WTC11 (cell line): ENCODE measurements around the gene NOC2L. TPM values are rescaled to one million over a fixed set of nuclear protein-coding genes. Genes with fewer than 3 reads are reported as not detected.

ENCODE experiments used
- ATAC-seq: fragments of 200-7000 bp; cut with Tn5 transposase; 2 replicates; pipeline ENCODE4 v1.10.0; 2021; ENCODE audit warnings: mild to moderate bottlenecking, moderate library complexity
- CTCF ChIA-PET: fragments of 300-600 bp; sonication (Branson Sonifier 250); formaldehyde crosslinking; loops from one replicate; lab custom pipeline; 2021; ENCODE audit warnings: antibody characterized with exemption; lab: Charles Lee
- POLR2A ChIA-PET: fragments of 350-600 bp; sonication (Branson Sonifier 250); formaldehyde crosslinking; loops from one replicate; lab custom pipeline; 2021; ENCODE audit warnings: antibody characterized with exemption; lab: Charles Lee
- DNase-seq: peaks from one replicate; pipeline ENCODE4 v3.0.0; 2021; ENCODE audit warnings: low spot score
- H3K27ac Mint-ChIP-seq: 2 replicates; pipeline ENCODE4 v1.8.0; 2021; ENCODE audit warnings: mixed read lengths
- H3K27me3 Mint-ChIP-seq: 2 replicates; pipeline ENCODE4 v1.8.0; 2021; ENCODE audit warnings: low read depth, mild to moderate bottlenecking, moderate library complexity, mixed read lengths
- H3K36me3 Mint-ChIP-seq: 2 replicates; pipeline ENCODE4 v1.8.0; 2021; ENCODE audit warnings: mixed read lengths
- H3K4me1 Mint-ChIP-seq: 2 replicates; pipeline ENCODE4 v1.8.0; 2022; ENCODE audit warnings: mixed read lengths
- H3K4me3 Mint-ChIP-seq: 2 replicates; pipeline ENCODE4 v1.8.0; 2021; ENCODE audit warnings: mild to moderate bottlenecking, moderate library complexity, mixed read lengths
- H3K9me3 Mint-ChIP-seq: 2 replicates; pipeline ENCODE4 v1.8.0; 2021; ENCODE audit warnings: mixed read lengths
- ATF1 ChIP-seq: sonication (generic); formaldehyde crosslinking; IDR thresholded peaks from 2 replicates; pipeline ENCODE4 v1.8.1; 2023; ENCODE audit warnings: mild to moderate bottlenecking, moderate library complexity, missing genetic modification reagents
- CBFB ChIP-seq: sonication (generic); formaldehyde crosslinking; IDR thresholded peaks from 2 replicates; pipeline ENCODE4 v1.8.1; 2022; ENCODE audit warnings: mild to moderate bottlenecking, low read depth, missing genetic modification reagents
- IRF2 ChIP-seq: sonication (generic); formaldehyde crosslinking; IDR thresholded peaks from 2 replicates; pipeline ENCODE4 v1.8.0; 2022; ENCODE audit warnings: low read depth, missing genetic modification reagents, borderline replicate concordance
- NFE2L1 ChIP-seq: sonication (generic); formaldehyde crosslinking; IDR thresholded peaks from 2 replicates; pipeline ENCODE4 v1.8.1; 2023; ENCODE audit warnings: missing genetic modification reagents
- OVOL2 ChIP-seq: fragments of 250-450 bp; sonication (Bioruptor Pico); IDR thresholded peaks from 2 replicates; pipeline ENCODE4 v1.9.0; 2021; ENCODE audit warnings: mild to moderate bottlenecking, borderline replicate concordance
- TP53 ChIP-seq: sonication (generic); formaldehyde crosslinking; IDR thresholded peaks from 2 replicates; pipeline ENCODE4 v1.8.1; 2023; ENCODE audit warnings: mild to moderate bottlenecking, missing genetic modification reagents
- ZNF219 ChIP-seq: sonication (generic); formaldehyde crosslinking; IDR thresholded peaks from 2 replicates; pipeline ENCODE4 v1.8.0; 2023; ENCODE audit warnings: missing genetic modification reagents, mild to moderate bottlenecking, borderline replicate concordance
- ZNF263 ChIP-seq: sonication (generic); formaldehyde crosslinking; IDR thresholded peaks from 2 replicates; pipeline ENCODE4 v1.8.1; 2022; ENCODE audit warnings: low read depth, mild to moderate bottlenecking, moderate library complexity, missing genetic modification reagents
- total RNA-seq: library from RNA; stranded (reverse); gene quantifications from 3 replicates; pipeline ENCODE4 v1.2.3, GENCODE V29; 2021
- TF ChIP-seq, protein P1 (sequence below): fragments of 200-600 bp; IDR thresholded peaks from 2 replicates; pipeline ENCODE4 v1.8.0; 2022; ENCODE audit warnings: antibody characterized with exemption
- TF ChIP-seq, protein P2 (sequence below): sonication (generic); formaldehyde crosslinking; IDR thresholded peaks from 2 replicates; pipeline ENCODE4 v1.8.1; 2023; ENCODE audit warnings: mild to moderate bottlenecking, moderate library complexity, missing genetic modification reagents
- TF ChIP-seq, protein P3 (sequence below): sonication (generic); formaldehyde crosslinking; IDR thresholded peaks from 2 replicates; pipeline ENCODE4 v1.8.1; 2022; ENCODE audit warnings: mild to moderate bottlenecking, missing genetic modification reagents, moderate library complexity, borderline replicate concordance
- TF ChIP-seq, protein P4 (sequence below): fragments of 250-450 bp; sonication (Bioruptor Pico); IDR thresholded peaks from 2 replicates; pipeline ENCODE4 v1.9.0; 2021; ENCODE audit warnings: mild to moderate bottlenecking
- TF ChIP-seq, protein P5 (sequence below): sonication (generic); formaldehyde crosslinking; IDR thresholded peaks from 2 replicates; pipeline ENCODE4 v1.8.1; 2022; ENCODE audit warnings: missing genetic modification reagents, borderline replicate concordance
- TF ChIP-seq, protein P6 (sequence below): sonication (generic); formaldehyde crosslinking; IDR thresholded peaks from 2 replicates; pipeline ENCODE4 v1.8.1; 2022; ENCODE audit warnings: mild to moderate bottlenecking, moderate library complexity, missing genetic modification reagents
- TF ChIP-seq, protein P7 (sequence below): sonication (generic); formaldehyde crosslinking; IDR thresholded peaks from 2 replicates; pipeline ENCODE4 v1.8.0; 2022; ENCODE audit warnings: mild to moderate bottlenecking, missing genetic modification reagents
- TF ChIP-seq, protein P8 (sequence below): fragments of 250-450 bp; sonication (Bioruptor Pico); conservative IDR thresholded peaks from 2 replicates; pipeline ENCODE4 v1.9.0; 2021; ENCODE audit warnings: mild to moderate bottlenecking
- TF ChIP-seq, protein P9 (sequence below): fragments of 250-450 bp; sonication (Bioruptor Pico); IDR thresholded peaks from 2 replicates; pipeline ENCODE4 v1.9.0; 2021; ENCODE audit warnings: mild to moderate bottlenecking, borderline replicate concordance

NOC2L gene
- total RNA-seq, 1 experiment from 2014 or later: 182 TPM

DNA sequence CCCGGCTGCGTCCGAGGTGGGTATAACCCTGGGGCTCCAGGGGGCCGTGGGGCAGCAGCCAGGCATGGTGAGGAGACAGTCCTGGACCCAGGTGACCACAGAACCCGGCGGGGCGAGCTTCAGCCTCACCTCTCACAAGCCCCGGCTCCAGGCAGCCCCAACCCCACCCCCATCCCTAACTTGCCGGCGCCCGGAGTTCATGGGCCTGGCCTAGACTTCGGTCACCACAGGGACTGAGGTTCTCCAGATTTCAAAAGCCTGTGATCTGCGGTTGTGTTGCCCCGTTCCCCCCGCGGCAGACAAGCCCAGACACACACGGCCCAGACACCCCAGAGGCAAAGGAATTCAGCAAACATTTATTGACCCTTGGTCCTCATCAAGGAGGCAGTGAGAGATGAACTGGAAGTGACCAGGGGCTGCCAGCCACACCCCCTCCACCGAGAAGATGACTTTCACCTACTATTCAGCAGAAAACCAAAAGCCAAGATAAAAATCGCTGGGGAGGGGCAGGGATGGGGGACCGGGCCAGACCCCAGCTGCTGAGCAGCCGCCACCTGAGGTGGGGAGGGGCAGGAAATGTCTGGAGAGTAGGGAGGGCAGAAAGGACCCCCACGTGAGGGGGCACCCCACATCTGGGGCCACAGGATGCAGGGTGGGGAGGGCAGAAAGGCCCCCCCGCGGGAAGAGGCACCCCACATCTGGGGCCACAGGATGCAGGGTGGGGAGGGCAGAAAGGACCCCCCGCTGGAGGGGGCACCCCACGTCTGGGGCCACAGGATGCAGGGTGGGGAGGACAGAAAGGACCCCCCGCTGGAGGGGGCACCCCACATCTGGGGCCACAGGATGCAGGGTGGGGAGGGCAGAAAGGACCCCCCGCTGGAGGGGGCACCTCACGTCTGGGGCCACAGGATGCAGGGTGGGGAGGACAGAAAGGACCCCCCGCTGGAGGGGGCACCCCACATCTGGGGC lies 36.9 kb upstream of the NOC2L start:
- ATAC-seq (no peak), DNase-seq (no peak)
- Mint-ChIP-seq H3K4me1 (peaks cover 5% of the 10 kb centered on the region), H3K27ac (no peak overlapping the region), H3K9me3 (peaks cover 9% of the 10 kb centered on the region), H3K27me3 (peaks cover 81% of the 10 kb centered on the region), H3K4me3 (no peak overlapping the region), H3K36me3 (peaks cover 7% of the 10 kb centered on the region; the same call in 1 of the 2 replicates)
- CTCF ChIA-PET: interaction anchor here (1.3 to 3.7 kb wide), 4 partner anchors 12 to 38 kb away, joined by 4 to 23 read pairs (median 15); partner anchors contain the start of gene PERM1
- POLR2A ChIA-PET: no interaction called here
- TF ChIP-seq ZNF263 (CRISPR knock-in tag) (no peak), TP53 (CRISPR knock-in tag) (no peak), ZNF219 (CRISPR knock-in tag) (no peak), IRF2 (CRISPR knock-in tag) (no peak), ATF1 (CRISPR knock-in tag) (no peak), CBFB (no peak), NFE2L1 (CRISPR knock-in tag) (no peak), OVOL2 (no peak)
- TF ChIP-seq, protein P1, sequence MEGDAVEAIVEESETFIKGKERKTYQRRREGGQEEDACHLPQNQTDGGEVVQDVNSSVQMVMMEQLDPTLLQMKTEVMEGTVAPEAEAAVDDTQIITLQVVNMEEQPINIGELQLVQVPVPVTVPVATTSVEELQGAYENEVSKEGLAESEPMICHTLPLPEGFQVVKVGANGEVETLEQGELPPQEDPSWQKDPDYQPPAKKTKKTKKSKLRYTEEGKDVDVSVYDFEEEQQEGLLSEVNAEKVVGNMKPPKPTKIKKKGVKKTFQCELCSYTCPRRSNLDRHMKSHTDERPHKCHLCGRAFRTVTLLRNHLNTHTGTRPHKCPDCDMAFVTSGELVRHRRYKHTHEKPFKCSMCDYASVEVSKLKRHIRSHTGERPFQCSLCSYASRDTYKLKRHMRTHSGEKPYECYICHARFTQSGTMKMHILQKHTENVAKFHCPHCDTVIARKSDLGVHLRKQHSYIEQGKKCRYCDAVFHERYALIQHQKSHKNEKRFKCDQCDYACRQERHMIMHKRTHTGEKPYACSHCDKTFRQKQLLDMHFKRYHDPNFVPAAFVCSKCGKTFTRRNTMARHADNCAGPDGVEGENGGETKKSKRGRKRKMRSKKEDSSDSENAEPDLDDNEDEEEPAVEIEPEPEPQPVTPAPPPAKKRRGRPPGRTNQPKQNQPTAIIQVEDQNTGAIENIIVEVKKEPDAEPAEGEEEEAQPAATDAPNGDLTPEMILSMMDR: no peak
- TF ChIP-seq, protein P2, sequence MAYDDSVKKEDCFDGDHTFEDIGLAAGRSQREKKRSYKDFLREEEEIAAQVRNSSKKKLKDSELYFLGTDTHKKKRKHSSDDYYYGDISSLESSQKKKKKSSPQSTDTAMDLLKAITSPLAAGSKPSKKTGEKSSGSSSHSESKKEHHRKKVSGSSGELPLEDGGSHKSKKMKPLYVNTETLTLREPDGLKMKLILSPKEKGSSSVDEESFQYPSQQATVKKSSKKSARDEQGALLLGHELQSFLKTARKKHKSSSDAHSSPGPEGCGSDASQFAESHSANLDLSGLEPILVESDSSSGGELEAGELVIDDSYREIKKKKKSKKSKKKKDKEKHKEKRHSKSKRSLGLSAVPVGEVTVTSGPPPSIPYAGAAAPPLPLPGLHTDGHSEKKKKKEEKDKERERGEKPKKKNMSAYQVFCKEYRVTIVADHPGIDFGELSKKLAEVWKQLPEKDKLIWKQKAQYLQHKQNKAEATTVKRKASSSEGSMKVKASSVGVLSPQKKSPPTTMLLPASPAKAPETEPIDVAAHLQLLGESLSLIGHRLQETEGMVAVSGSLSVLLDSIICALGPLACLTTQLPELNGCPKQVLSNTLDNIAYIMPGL (CRISPR knock-in tag): no peak
- TF ChIP-seq, protein P3, sequence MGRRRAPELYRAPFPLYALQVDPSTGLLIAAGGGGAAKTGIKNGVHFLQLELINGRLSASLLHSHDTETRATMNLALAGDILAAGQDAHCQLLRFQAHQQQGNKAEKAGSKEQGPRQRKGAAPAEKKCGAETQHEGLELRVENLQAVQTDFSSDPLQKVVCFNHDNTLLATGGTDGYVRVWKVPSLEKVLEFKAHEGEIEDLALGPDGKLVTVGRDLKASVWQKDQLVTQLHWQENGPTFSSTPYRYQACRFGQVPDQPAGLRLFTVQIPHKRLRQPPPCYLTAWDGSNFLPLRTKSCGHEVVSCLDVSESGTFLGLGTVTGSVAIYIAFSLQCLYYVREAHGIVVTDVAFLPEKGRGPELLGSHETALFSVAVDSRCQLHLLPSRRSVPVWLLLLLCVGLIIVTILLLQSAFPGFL: no peak
- TF ChIP-seq, protein P4, sequence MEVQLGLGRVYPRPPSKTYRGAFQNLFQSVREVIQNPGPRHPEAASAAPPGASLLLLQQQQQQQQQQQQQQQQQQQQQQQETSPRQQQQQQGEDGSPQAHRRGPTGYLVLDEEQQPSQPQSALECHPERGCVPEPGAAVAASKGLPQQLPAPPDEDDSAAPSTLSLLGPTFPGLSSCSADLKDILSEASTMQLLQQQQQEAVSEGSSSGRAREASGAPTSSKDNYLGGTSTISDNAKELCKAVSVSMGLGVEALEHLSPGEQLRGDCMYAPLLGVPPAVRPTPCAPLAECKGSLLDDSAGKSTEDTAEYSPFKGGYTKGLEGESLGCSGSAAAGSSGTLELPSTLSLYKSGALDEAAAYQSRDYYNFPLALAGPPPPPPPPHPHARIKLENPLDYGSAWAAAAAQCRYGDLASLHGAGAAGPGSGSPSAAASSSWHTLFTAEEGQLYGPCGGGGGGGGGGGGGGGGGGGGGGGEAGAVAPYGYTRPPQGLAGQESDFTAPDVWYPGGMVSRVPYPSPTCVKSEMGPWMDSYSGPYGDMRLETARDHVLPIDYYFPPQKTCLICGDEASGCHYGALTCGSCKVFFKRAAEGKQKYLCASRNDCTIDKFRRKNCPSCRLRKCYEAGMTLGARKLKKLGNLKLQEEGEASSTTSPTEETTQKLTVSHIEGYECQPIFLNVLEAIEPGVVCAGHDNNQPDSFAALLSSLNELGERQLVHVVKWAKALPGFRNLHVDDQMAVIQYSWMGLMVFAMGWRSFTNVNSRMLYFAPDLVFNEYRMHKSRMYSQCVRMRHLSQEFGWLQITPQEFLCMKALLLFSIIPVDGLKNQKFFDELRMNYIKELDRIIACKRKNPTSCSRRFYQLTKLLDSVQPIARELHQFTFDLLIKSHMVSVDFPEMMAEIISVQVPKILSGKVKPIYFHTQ (CRISPR knock-in tag): no peak
- TF ChIP-seq, protein P5, sequence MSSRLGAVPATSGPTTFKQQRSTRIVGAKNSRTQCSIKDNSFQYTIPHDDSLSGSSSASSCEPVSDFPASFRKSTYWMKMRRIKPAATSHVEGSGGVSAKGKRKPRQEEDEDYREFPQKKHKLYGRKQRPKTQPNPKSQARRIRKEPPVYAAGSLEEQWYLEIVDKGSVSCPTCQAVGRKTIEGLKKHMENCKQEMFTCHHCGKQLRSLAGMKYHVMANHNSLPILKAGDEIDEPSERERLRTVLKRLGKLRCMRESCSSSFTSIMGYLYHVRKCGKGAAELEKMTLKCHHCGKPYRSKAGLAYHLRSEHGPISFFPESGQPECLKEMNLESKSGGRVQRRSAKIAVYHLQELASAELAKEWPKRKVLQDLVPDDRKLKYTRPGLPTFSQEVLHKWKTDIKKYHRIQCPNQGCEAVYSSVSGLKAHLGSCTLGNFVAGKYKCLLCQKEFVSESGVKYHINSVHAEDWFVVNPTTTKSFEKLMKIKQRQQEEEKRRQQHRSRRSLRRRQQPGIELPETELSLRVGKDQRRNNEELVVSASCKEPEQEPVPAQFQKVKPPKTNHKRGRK (CRISPR knock-in tag): no peak
- TF ChIP-seq, protein P6, sequence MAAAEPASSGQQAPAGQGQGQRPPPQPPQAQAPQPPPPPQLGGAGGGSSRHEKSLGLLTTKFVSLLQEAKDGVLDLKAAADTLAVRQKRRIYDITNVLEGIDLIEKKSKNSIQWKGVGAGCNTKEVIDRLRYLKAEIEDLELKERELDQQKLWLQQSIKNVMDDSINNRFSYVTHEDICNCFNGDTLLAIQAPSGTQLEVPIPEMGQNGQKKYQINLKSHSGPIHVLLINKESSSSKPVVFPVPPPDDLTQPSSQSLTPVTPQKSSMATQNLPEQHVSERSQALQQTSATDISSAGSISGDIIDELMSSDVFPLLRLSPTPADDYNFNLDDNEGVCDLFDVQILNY (CRISPR knock-in tag): no peak
- TF ChIP-seq, protein P7, sequence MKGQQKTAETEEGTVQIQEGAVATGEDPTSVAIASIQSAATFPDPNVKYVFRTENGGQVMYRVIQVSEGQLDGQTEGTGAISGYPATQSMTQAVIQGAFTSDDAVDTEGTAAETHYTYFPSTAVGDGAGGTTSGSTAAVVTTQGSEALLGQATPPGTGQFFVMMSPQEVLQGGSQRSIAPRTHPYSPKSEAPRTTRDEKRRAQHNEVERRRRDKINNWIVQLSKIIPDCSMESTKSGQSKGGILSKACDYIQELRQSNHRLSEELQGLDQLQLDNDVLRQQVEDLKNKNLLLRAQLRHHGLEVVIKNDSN (CRISPR knock-in tag): no peak
- TF ChIP-seq, protein P8, sequence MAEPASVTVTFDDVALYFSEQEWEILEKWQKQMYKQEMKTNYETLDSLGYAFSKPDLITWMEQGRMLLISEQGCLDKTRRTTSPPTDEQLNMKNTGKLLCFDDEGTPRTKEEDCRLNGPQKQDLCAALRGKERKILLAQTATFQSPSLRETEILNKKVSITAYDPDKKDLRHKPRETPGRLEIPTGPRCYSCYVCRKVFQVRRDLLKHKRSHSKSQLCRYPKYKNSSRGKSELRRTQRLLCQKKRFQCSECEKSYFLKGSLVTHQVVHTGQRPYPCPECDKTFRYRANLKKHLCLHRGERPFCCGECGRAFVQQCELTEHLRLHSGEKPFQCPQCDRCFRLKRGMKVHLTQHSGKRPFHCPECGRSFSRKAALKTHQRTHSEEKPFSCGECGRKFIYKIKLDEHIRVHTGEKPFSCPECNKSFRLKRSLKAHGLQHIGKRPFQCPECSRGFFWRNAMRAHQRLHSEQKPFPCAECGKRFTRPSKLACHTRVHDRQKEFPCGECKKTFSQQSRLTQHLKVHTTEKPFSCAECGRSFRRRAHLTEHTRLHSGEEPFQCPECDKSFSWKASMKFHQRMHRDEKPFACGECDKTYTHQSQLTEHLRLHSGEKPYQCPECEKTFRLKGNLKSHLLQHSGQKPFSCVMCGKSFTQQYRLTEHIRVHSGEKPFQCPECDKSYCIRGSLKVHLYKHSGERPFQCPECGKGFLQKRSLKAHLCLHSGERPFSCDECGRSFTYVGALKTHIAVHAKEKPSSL (CRISPR knock-in tag): no peak
- TF ChIP-seq, protein P9, sequence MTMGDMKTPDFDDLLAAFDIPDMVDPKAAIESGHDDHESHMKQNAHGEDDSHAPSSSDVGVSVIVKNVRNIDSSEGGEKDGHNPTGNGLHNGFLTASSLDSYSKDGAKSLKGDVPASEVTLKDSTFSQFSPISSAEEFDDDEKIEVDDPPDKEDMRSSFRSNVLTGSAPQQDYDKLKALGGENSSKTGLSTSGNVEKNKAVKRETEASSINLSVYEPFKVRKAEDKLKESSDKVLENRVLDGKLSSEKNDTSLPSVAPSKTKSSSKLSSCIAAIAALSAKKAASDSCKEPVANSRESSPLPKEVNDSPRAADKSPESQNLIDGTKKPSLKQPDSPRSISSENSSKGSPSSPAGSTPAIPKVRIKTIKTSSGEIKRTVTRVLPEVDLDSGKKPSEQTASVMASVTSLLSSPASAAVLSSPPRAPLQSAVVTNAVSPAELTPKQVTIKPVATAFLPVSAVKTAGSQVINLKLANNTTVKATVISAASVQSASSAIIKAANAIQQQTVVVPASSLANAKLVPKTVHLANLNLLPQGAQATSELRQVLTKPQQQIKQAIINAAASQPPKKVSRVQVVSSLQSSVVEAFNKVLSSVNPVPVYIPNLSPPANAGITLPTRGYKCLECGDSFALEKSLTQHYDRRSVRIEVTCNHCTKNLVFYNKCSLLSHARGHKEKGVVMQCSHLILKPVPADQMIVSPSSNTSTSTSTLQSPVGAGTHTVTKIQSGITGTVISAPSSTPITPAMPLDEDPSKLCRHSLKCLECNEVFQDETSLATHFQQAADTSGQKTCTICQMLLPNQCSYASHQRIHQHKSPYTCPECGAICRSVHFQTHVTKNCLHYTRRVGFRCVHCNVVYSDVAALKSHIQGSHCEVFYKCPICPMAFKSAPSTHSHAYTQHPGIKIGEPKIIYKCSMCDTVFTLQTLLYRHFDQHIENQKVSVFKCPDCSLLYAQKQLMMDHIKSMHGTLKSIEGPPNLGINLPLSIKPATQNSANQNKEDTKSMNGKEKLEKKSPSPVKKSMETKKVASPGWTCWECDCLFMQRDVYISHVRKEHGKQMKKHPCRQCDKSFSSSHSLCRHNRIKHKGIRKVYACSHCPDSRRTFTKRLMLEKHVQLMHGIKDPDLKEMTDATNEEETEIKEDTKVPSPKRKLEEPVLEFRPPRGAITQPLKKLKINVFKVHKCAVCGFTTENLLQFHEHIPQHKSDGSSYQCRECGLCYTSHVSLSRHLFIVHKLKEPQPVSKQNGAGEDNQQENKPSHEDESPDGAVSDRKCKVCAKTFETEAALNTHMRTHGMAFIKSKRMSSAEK (CRISPR knock-in tag): no peak
